Peyer's patch (tissue), 4 donors: ENCODE measurements around the gene SLC25A26. TPM values are rescaled to one million over a fixed set of nuclear protein-coding genes. Genes with fewer than 3 reads are reported as not detected.
A peak's percentile ranks its signal among the peaks of the same experiment; 100 is the strongest.

Source experiments
- DNase-seq, 3 donors: peaks; one replicate each; pipeline ENCODE4 v3.0.0-alpha.2; 2017 to 2019
- H3K27ac ChIP-seq, 4 donors: fragments of 200-600 bp; sonication (generic); one replicate each; pipeline ENCODE4 v1.5.1; 2016 to 2019
- H3K27me3 ChIP-seq, 2 donors: fragments of 200-600 bp; sonication (generic); one replicate each; pipeline ENCODE4 v1.5.1; 2019
- H3K36me3 ChIP-seq, 3 donors: fragments of 200-600 bp; sonication (generic); one replicate each; pipeline ENCODE4 v1.5.1; 2016 to 2019
- H3K4me1 ChIP-seq, 4 donors: fragments of 200-600 bp; sonication (generic); one replicate each; pipeline ENCODE4 v1.5.1; 2016 to 2019
- H3K4me3 ChIP-seq, 4 donors: fragments of 200-600 bp; sonication (generic); 1 replicate in 3 of 4; 2 replicates in 1 of 4; pipeline ENCODE4 v1.5.1; 2016 to 2019; ENCODE audit warnings: mild to moderate bottlenecking in 1 of 4
- H3K9me3 ChIP-seq, 4 donors: fragments of 200-600 bp; sonication (generic); one replicate each; pipeline ENCODE4 v1.5.1; 2016 to 2019; ENCODE audit warnings: mild to moderate bottlenecking in 1 of 4
- POLR2A ChIP-seq, 2 donors: fragments of 450-650 bp; IDR thresholded peaks; one replicate each; pipeline ENCODE4 v1.5.1; 2017; ENCODE audit warnings: antibody characterized with exemption in 2 of 2, mild to moderate bottlenecking in 2 of 2, moderate library complexity in 2 of 2
- total RNA-seq, 4 donors: library from RNA; depleted of rRNA; stranded (reverse); fragments of >200 nt; gene quantifications; one replicate each; pipeline ENCODE4 v1.1.0, GENCODE V29; 2016
- TF ChIP-seq, protein P1 (sequence below), 6 experiments: fragments of 450-650 bp in 4 of 6; fragments of 200-600 bp in 2 of 6; sonication (generic) in 1 of 6; IDR thresholded peaks; one replicate each; pipeline ENCODE4 v1.5.1; 2017 to 2019; ENCODE audit warnings: antibody characterized with exemption in 6 of 6, mild to moderate bottlenecking in 3 of 6, moderate library complexity in 1 of 6

The SLC25A26 gene
- total RNA-seq, 4 donors from 2014 or later = 11.9 to 28.9 (median 17.7) TPM

- Histone ChIP-seq H3K36me3 (peaks cover 0 to 14% (median 0%) of the 10 kb centered on the region in 3 donors), H3K4me1 (no peaks in the 10 kb centered on the region), H3K4me3 (no peak overlapping the region), H3K27ac (no peak overlapping the region), H3K27me3 (no peaks in the 10 kb centered on the region), H3K9me3 (no peaks in the 10 kb centered on the region)
- no peak for DNase-seq
- TF ChIP-seq POLR2A (IDR thresholded peaks at IDR 0.05) = no peak
- TF ChIP-seq, protein P1, sequence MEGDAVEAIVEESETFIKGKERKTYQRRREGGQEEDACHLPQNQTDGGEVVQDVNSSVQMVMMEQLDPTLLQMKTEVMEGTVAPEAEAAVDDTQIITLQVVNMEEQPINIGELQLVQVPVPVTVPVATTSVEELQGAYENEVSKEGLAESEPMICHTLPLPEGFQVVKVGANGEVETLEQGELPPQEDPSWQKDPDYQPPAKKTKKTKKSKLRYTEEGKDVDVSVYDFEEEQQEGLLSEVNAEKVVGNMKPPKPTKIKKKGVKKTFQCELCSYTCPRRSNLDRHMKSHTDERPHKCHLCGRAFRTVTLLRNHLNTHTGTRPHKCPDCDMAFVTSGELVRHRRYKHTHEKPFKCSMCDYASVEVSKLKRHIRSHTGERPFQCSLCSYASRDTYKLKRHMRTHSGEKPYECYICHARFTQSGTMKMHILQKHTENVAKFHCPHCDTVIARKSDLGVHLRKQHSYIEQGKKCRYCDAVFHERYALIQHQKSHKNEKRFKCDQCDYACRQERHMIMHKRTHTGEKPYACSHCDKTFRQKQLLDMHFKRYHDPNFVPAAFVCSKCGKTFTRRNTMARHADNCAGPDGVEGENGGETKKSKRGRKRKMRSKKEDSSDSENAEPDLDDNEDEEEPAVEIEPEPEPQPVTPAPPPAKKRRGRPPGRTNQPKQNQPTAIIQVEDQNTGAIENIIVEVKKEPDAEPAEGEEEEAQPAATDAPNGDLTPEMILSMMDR (IDR thresholded peaks at IDR 0.05) = no peak
Measured at GRCh38 chr3:66248641-66249040, 27.8 kb downstream of the SLC25A26 start.

GRCh38 chr3:66253790-66254620, 33.2 kb downstream of the SLC25A26 start:
- Histone ChIP-seq H3K4me1 (no peaks in the 10 kb centered on the region), H3K9me3 (no peaks in the 10 kb centered on the region), H3K27me3 (no peaks in the 10 kb centered on the region), H3K4me3 (no peak overlapping the region), H3K27ac (no peak overlapping the region), H3K36me3 (no peaks in the 10 kb centered on the region)
- no peak for DNase-seq
- no peak for TF ChIP-seq POLR2A (IDR thresholded peaks at IDR 0.05)
- TF ChIP-seq, protein P1 (IDR thresholded peaks at IDR 0.05) = peak; percentile 53 to 94 (median 85)

GRCh38 chr3:66255865-66256264, 35.1 kb downstream of the SLC25A26 start:
- no peak for DNase-seq
- H3K4me1 ChIP-seq = no peaks in the 10 kb centered on the region

DNA sequence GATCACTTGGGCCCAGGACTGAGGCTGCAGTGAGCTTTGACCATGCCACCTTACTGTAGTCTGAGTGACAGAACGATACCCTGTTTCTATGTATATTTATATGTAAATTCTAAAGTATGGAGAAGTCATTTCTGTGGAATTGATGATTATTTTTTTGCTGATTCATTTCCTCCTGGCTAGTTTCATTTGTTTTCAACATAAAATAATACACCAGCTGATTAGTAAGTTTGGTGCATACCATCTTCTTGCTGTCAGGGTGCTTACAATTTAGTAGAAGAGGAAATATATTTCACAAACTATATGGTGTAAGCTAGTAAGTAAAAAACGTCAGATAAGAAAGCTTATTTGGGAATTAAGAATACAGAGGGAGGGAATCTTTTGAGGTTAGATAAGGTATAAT, 36.0 kb downstream of the SLC25A26 start:
- no peaks in the 10 kb centered on the region for H3K9me3 ChIP-seq
- no peak overlapping the region for H3K27ac ChIP-seq
- no peak overlapping the region for H3K4me3 ChIP-seq
- H3K4me1 ChIP-seq = no peaks in the 10 kb centered on the region
- H3K27me3 ChIP-seq = no peaks in the 10 kb centered on the region
- no peak for DNase-seq
- TF ChIP-seq, protein P1 (IDR thresholded peaks at IDR 0.05) = no peak
- no peak for TF ChIP-seq POLR2A (IDR thresholded peaks at IDR 0.05)
- no peaks in the 10 kb centered on the region for H3K36me3 ChIP-seq

More at GRCh38 chr3:66255865-66256264, 35.1 kb downstream of the SLC25A26 start:
- H3K27me3 ChIP-seq = no peaks in the 10 kb centered on the region
- TF ChIP-seq, protein P1 (IDR thresholded peaks at IDR 0.05) = no peak
- no peak for TF ChIP-seq POLR2A (IDR thresholded peaks at IDR 0.05)
- no peaks in the 10 kb centered on the region for H3K9me3 ChIP-seq
- H3K27ac ChIP-seq = no peak overlapping the region
- no peak overlapping the region for H3K4me3 ChIP-seq
- no peaks in the 10 kb centered on the region for H3K36me3 ChIP-seq

GRCh38 chr3:66259566-66260255, 38.9 kb downstream of the SLC25A26 start:
- TF ChIP-seq POLR2A (IDR thresholded peaks at IDR 0.05) = no peak
- TF ChIP-seq, protein P1 (IDR thresholded peaks at IDR 0.05) = no peak
- Histone ChIP-seq H3K4me1 (no peaks in the 10 kb centered on the region), H3K4me3 (no peak overlapping the region), H3K9me3 (no peaks in the 10 kb centered on the region), H3K27me3 (no peaks in the 10 kb centered on the region), H3K36me3 (no peaks in the 10 kb centered on the region), H3K27ac (no peak overlapping the region)
- no peak for DNase-seq
